ENCODE measurements around the gene ING3. TPM values are rescaled to one million over a fixed set of nuclear protein-coding genes. Genes with fewer than 3 reads are reported as not detected.
A peak's percentile ranks its signal among the peaks of the same experiment; 100 is the strongest.

ING3 gene
- 18.6 and 20.4 TPM in 2 replicates for total RNA-seq

DNA sequence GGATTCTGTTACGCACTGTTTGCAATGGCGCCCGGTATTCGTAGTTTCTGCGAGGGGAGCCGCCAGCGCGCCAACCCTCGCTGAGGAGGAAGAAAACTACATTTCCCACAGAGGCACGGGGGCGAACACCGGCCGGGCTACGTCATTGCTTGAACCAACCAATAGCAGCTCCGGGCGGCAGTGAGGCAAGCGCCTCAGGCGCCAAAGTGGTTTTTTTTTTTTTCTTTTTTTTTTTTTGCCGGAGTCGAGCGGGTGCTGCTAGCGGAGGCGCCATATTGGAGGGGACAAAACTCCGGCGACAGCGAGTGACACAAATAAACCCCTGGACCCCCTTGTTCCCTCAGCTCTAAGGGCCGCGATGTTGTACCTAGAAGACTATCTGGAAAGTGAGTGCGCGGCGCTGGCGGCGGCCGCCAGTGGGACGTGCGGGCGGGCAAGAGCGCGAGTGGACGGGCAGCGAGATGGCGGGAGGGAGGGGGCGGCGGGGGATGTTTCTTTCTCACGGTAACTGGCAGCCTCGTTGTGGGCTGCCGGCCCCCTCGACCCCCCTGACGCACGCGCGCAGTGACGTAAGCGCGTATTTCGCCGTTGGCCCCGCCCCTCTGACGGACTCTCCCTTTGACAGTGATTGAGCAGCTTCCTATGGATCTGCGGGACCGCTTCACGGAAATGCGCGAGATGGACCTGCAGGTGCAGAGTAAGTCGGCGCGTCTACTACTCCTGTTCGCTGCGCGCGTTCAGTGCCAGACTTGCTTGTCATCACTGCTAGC, at the start of gene ING3:
TSS of gene ING3 (plus strand) at position 239 of the 770 bp plus-strand sequence. CDS start at position 359, 120 bp downstream.
- DNase-seq (ENCODE audit: low read depth) = peak; percentile 93

GRCh38 chr7:120915314-120916105, 35.1 kb upstream of the ING3 start:
- DNase-seq (ENCODE audit: low read depth) = no peak

DNA sequence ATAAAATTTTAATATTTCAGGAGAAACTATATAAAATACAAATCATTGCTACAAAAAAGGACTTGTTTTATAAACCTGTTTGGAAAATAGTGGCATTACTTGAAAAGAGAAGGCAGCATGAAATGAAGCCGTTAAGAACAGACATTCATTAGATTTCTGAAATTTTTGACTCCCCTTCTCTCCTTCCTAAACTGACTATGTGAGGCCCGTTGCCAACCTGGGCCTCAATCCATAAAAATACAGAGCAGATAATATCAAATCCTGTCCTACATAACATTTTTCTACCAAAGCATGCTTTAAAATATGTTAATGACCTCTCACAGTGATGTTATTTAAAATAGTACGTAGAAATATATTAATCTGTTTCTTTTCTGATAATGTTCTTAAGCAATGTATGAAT, 34.5 kb upstream of the ING3 start:
- DNase-seq (ENCODE audit: low read depth) = no peak

DNA sequence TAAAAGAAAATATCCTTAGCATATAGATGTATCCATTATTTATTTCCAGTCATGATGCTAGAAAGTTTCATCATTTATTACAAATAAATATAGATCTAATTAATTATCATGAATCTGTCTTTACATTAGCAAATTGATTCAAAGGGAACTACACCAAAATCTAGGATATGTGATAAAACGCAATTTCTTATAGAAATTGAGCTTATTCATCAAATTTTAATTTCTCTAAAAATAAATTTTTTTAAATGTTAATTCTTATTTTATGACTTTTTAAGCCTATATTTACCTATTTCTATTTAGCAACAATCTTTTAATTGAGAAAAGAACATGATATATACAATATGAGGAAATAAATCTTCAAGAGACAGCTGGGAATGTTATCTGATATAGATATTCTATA, 34.0 kb upstream of the ING3 start:
- no peak for DNase-seq (ENCODE audit: low read depth)

GRCh38 chr7:120919466-120919865, 31.1 kb upstream of the ING3 start:
- DNase-seq (ENCODE audit: low read depth) = no peak

DNA sequence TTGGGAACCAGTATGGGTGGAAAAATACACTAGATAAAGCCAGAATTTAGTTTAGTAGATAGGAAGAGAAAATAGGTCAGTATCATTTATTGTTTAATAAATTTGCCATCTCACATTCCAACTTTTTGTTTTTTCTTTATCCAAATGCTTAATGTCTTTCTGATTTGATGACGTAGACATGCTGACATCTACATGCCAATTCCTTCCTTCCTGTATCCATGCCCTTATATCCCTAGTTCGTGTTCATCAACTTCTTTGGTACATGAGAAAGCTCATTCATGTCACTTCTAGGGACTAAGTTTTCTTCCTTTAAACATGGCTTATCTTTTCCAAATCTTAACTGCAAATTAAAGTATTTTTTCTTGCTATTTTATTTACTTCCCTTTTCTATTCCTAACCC, 30.5 kb upstream of the ING3 start:
- no peak for DNase-seq (ENCODE audit: low read depth)

DNA sequence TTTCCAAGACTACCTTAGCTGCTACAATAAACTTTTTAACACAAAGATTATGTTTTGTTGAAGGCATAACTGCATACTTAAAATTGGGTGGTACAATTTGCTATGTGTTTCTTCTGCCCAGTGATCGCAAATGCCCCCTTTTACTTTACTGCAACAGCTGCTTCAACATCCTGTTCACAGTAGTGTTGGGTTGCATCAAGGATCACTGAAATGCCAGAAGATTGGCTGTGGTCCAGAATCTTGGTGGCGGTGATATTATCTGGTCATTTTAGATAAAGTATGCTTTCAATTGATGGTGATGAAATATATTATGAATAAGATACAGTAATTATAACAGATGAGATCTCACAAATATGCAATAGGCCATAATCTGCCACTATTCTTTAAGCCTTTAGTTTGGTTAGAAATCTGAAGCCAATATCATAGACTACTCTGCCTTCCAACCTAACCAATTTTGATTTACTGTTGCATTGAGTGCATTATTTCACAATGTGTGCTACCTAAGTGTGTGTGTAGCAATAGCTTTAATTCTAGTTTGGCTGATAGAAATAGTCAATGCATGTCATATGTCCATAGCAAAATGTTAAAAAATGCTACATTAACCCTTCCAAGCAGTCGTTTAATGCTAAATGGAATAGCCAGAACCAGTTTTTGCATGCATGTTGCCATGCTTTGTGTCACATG, 29.8 kb upstream of the ING3 start:
- no peak for DNase-seq (ENCODE audit: low read depth)

DNA sequence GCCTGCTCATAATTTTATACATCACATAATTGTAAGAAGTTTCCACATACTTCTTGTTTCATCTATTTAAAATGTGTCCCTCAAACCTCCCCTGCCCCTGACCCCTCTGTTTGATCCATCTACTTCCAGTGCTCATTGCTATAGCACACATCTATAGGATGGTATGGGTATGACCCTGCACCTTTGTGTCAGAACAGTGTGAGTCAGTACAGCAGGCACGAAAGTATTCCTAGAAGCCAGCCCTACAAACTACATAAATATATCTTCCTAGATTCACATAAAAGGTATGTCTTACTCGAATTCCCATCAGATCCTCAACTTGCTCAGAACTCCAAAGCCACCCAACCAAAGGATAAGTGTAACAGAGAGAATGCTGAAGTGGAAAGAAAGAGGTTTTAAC, 25.7 kb upstream of the ING3 start:
- no peak for DNase-seq (ENCODE audit: low read depth)

DNA sequence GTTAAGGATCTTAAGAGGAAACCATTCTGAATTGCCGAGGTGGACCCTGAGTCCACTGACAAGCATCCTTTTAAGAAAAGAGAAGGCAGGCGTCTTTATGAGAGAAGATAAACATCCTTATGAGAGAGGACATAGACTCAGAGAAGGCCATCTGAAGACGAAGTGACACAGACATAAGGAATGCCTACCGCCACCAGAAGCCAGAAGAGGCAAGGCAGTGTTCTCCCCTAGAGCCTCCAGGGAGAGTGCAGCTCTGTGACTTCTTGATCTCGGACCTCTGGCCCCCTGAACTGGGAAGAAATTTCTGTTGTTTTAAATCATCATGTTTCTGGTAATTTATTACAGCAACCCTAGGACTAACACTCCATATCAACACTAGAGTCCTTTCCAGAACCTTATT, 25.2 kb upstream of the ING3 start:
- DNase-seq (ENCODE audit: low read depth) = no peak

DNA sequence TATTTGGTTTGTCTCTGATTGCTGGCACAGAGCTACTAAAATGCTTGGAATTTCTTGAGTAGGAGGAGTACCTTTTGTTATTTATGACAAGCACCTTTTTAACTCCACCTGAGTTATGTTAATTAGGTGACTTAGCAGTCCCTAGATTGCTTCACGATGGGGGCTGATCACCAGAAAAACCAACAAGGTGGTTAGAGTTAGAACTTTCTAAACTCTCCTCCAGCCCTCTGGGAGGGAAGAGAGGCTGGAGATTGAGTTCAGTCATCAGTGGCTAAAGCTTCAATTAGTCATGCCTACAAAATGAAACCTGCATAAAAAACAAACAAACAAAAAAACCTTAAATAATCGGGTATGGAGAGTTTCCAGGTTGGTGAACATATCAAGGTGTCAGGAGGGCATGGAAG, 23.6 kb upstream of the ING3 start:
- peak; percentile 31 for DNase-seq (ENCODE audit: low read depth)

- DNase-seq (ENCODE audit: low read depth) = no peak
Measured at GRCh38 chr7:120927454-120928103, 23.0 kb upstream of the ING3 start.

- no peak for DNase-seq (ENCODE audit: low read depth)
Measured at GRCh38 chr7:120931243-120931642, 19.3 kb upstream of the ING3 start.

DNA sequence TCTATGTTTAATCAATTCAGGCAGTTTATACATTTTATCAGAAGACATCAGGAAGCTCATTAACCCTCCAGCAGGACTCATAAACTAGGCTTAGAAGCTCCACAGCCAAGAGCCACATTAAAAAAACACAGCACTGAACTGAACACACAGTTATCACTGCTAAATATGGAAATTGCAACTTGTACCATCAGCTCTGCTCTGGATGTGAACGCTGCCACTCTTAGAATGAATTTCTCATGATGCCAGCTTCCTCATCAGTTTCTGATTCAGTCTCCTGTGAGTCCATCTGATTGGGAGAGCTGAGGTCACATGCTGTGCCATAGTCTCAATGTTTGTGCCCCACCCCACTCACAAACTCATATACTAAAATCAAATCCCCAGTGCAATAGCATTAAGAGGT, 17.1 kb upstream of the ING3 start:
- no peak for DNase-seq (ENCODE audit: low read depth)

DNA sequence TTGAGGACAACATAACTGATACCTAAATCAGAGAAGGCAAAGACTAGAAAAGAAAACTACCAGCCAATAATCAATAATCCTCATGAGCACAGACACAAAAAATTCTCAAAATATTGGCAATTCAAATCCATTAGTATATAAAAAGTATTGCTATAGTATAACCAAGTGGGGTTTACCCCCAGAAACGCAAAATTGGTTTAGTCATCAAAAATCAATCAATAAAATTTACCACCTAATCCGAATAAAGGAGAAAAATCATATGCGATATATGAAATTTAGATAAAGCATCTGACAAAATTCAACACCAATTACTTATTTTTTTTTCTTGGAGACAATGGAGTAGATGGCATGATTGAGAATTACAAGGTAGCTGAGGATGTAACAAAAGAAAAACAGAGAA, 11.2 kb upstream of the ING3 start:
- DNase-seq (ENCODE audit: low read depth) = no peak

DNA sequence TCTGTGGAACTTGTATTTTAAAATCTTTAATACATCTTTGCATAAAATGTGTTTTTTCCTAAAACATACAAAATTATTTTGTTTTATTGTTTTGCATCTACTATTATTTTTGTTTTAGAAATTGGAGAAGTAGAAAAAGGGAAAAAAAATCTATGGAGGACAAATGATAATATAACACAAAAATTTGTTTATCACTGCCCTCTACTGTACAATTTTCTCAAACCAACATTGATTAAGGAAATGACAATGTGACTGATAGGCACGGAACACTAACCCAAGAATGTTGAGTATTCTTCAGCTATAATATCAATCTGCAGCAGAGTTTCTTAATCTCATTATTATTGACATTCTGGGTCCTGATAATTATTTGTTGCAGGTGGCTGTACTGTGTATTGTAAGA, 9.5 kb upstream of the ING3 start:
- DNase-seq (ENCODE audit: low read depth) = no peak

DNA sequence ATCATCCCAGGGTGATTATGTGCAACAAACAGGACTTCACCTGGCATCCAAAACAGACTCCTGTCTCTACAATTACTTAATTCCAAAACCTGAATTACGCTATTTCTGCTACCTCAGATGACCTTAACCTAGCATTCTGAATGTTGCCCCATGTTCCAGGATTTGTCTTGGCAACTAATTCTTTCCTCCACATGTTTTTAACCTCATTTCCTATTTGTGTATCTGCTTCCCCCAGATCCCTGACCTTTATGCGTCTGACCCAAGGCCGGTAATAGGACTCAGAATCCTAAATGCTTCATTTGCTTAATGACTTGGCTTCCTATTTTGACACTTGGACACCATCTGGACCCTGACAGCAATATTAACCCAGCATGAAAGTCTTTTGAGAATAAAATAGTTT, 8.7 kb upstream of the ING3 start:
- no peak for DNase-seq (ENCODE audit: low read depth)

DNA sequence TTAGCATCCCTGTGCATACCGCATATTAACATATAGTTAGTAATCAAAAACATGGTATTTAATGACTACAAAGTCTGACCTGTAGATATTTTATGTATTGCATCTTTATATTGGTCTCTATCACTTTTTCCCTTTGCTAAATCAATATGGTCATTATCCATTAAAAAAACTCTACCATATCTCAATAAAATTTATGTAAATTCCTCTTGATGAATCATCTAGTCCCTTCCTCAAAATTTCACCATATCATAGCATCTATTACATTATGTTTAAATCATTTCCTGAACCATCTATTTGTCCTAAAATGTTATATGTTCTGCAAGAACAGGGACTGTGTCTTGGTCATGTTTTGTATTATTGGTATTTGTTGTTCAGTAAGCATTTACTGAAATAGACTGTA, 7.7 kb upstream of the ING3 start:
- no peak for DNase-seq (ENCODE audit: low read depth)

- DNase-seq (ENCODE audit: low read depth) = no peak
Measured at GRCh38 chr7:120944826-120945562, 5.6 kb upstream of the ING3 start.

DNA sequence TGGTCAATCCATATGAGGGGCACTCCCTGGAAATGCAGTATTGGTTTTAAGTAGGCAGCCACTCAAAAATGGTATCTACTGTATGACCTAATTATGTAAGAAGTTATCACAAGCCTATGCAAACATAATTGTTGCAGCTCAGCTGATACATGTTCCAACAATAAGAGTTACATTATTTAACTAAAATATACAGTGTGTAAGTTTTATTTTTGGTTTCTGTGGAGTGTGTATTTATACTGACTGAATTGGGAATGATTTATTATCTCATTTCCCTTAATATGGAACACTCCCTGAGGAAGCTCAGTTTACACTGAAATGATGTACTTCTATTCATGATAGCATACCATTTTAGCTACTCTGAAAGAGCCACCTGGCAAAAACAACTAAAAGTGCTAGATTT, 2.6 kb upstream of the ING3 start:
- no peak for DNase-seq (ENCODE audit: low read depth)

DNA sequence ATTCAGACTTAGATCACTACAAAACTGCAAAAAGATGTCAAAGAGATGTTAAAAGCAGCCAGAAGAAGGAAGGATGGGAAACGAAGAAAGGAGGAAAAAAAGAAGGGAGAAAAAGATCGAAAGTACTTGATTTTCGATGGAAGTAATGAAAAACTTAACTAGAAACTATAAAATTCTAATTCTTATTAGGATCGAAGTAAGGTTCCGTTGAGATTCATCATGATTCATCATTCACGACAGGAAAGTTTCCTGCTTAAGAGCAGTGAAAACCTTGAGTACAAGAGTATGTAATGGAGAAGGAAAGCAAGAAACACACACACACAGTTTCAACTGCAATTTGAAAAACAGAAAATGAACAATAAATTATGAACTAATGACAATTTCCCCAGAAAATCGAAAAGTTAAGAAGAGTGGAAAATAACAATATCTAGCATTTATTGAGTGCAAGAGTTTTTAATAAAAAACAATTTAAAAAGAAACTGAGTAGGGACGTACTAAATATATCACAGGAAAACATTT, 1.1 kb upstream of the ING3 start:
- DNase-seq (ENCODE audit: low read depth) = peak; percentile 41

DNA sequence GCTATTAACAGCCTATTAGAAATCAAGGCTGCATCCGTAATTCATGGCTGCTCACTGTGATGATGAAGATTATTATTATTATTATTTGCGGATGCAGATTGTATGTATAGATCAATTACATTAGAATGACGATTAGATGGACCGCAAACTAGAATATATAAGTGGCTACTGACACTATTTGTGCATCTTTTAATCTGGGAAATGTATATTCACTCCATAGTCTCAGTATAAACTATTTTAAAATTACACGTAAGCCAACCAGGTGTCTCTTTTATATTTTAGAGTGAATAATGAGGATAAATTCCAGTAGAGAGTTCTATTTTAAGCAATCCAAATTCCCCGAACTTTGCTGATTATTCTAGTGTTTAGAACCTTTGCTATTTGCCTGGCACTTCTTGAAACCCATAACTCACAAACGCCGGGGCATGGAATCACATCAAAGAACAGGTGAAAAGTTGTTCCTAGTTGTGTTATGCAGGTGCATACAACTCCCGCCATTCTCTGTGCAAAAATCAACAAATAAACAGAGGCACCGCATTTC, 509 bp upstream of the ING3 start:
- DNase-seq (ENCODE audit: low read depth) = no peak
